A673 (cell line): Measurements from ENCODE around the gene PIGN.

Source experiments
- CTCF ChIP-seq: fragments of 300-800, 200-600 bp; sonication (generic); conservative IDR thresholded peaks from 2 replicates; pipeline ENCODE4 v1.5.1; 2017; ENCODE audit warnings: low read depth, mild to moderate bottlenecking, antibody characterized with exemption, low read length, moderate library complexity, mixed read lengths
- EZH2 ChIP-seq: fragments of 200-600 bp; sonication (generic); IDR thresholded peaks from 2 replicates; pipeline ENCODE4 v1.6.1; 2017; ENCODE audit warnings: borderline replicate concordance, low read depth, mild to moderate bottlenecking, mixed read lengths, antibody characterized with exemption, low read length; ENCODE audit not compliant: poor library complexity, severe bottlenecking

- TF ChIP-seq EZH2 (no peak), CTCF (no peak)
These were observed 161.9 kb downstream of the PIGN start for GRCh38 chr18:62024983-62025382.
